HEK293 (cell line): ENCODE measurements around the gene YTHDC2.

Source experiments
- ZBTB17 ChIP-seq: fragments of 450-650 bp; formaldehyde crosslinking; IDR thresholded peaks from 2 replicates; pipeline ENCODE4 v1.5.1; 2016; ENCODE audit warnings: missing biosample characterization, missing genetic modification characterization
- ZNF157 ChIP-seq: fragments of 450-650 bp; formaldehyde crosslinking; IDR thresholded peaks from 2 replicates; pipeline ENCODE4 v1.5.1; 2016; ENCODE audit warnings: missing biosample characterization, missing genetic modification characterization
- ZNF174 ChIP-seq: fragments of 450-650 bp; formaldehyde crosslinking; IDR thresholded peaks from 2 replicates; pipeline ENCODE4 v1.5.0; 2017; ENCODE audit warnings: missing biosample characterization, mild to moderate bottlenecking, missing genetic modification characterization
- ZNF223 ChIP-seq: fragments of 450-650 bp; formaldehyde crosslinking; IDR thresholded peaks from 2 replicates; pipeline ENCODE4 v1.5.1; 2016; ENCODE audit warnings: missing biosample characterization, missing genetic modification characterization
- ZNF274 ChIP-seq, 2 experiments: fragments of 200-500 bp in 1 of 2; fragments of 450-650 bp in 1 of 2; sonication (Bioruptor generic) in 1 of 2; formaldehyde crosslinking in 1 of 2; IDR thresholded peaks; 2 replicates each; pipeline versions ENCODE4 v1.5.1 to v1.6.1; 2014 to 2016; ENCODE audit warnings: borderline replicate concordance in 1 of 2, inconsistent platforms in 1 of 2, low read length in 1 of 2, missing biosample characterization in 1 of 2, missing genetic modification characterization in 1 of 2
- ZNF555 ChIP-seq: fragments of 450-650 bp; formaldehyde crosslinking; conservative IDR thresholded peaks from 2 replicates; pipeline ENCODE4 v1.5.1; 2017; ENCODE audit warnings: missing biosample characterization, mild to moderate bottlenecking, missing genetic modification characterization, inconsistent platforms
- TF ChIP-seq, protein P1 (sequence below): fragments of 450-650 bp; formaldehyde crosslinking; IDR thresholded peaks from 2 replicates; pipeline ENCODE4 v1.5.1; 2016; ENCODE audit warnings: missing biosample characterization, missing genetic modification characterization
- TF ChIP-seq, protein P2 (sequence below): fragments of 450-650 bp; formaldehyde crosslinking; IDR thresholded peaks from 2 replicates; pipeline ENCODE4 v1.5.1; 2016; ENCODE audit warnings: missing biosample characterization, missing genetic modification characterization
- TF ChIP-seq, protein P3 (sequence below): fragments of 450-650 bp; formaldehyde crosslinking; IDR thresholded peaks from 2 replicates; pipeline ENCODE4 v1.5.1; 2016; ENCODE audit warnings: missing biosample characterization, missing genetic modification characterization
- TF ChIP-seq, protein P4 (sequence below): fragments of 450-650 bp; formaldehyde crosslinking; IDR thresholded peaks from 2 replicates; pipeline ENCODE4 v1.5.1; 2017; ENCODE audit warnings: missing biosample characterization, missing genetic modification characterization
- TF ChIP-seq, protein P5 (sequence below): fragments of 450-650 bp; formaldehyde crosslinking; IDR thresholded peaks from 2 replicates; pipeline ENCODE4 v1.5.1; 2016; ENCODE audit warnings: missing biosample characterization, missing genetic modification characterization

DNA sequence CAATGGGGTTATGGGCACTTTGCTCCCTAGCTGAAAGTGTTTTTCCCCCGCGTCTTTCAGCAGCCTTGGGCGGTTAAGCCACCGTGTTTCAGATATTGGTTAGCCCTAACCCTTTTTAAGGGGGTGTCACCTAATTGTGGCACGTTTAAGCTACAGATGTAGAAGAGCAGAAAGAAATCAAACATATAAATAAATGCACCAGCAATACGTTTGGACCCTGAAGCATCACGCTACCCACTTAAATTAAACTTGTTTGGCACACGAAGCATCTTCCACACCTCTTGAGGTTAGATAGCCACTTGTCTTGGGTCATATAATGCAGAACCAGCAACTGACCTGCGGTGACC is 768 bp downstream of the YTHDC2 start:
- no peak for TF ChIP-seq ZNF157 (tag by site-specific recombination)
- TF ChIP-seq, protein P1, sequence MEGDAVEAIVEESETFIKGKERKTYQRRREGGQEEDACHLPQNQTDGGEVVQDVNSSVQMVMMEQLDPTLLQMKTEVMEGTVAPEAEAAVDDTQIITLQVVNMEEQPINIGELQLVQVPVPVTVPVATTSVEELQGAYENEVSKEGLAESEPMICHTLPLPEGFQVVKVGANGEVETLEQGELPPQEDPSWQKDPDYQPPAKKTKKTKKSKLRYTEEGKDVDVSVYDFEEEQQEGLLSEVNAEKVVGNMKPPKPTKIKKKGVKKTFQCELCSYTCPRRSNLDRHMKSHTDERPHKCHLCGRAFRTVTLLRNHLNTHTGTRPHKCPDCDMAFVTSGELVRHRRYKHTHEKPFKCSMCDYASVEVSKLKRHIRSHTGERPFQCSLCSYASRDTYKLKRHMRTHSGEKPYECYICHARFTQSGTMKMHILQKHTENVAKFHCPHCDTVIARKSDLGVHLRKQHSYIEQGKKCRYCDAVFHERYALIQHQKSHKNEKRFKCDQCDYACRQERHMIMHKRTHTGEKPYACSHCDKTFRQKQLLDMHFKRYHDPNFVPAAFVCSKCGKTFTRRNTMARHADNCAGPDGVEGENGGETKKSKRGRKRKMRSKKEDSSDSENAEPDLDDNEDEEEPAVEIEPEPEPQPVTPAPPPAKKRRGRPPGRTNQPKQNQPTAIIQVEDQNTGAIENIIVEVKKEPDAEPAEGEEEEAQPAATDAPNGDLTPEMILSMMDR, result no peak
- TF ChIP-seq, protein P2, sequence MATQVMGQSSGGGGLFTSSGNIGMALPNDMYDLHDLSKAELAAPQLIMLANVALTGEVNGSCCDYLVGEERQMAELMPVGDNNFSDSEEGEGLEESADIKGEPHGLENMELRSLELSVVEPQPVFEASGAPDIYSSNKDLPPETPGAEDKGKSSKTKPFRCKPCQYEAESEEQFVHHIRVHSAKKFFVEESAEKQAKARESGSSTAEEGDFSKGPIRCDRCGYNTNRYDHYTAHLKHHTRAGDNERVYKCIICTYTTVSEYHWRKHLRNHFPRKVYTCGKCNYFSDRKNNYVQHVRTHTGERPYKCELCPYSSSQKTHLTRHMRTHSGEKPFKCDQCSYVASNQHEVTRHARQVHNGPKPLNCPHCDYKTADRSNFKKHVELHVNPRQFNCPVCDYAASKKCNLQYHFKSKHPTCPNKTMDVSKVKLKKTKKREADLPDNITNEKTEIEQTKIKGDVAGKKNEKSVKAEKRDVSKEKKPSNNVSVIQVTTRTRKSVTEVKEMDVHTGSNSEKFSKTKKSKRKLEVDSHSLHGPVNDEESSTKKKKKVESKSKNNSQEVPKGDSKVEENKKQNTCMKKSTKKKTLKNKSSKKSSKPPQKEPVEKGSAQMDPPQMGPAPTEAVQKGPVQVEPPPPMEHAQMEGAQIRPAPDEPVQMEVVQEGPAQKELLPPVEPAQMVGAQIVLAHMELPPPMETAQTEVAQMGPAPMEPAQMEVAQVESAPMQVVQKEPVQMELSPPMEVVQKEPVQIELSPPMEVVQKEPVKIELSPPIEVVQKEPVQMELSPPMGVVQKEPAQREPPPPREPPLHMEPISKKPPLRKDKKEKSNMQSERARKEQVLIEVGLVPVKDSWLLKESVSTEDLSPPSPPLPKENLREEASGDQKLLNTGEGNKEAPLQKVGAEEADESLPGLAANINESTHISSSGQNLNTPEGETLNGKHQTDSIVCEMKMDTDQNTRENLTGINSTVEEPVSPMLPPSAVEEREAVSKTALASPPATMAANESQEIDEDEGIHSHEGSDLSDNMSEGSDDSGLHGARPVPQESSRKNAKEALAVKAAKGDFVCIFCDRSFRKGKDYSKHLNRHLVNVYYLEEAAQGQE (tag by site-specific recombination), result no peak
- no peak for TF ChIP-seq ZNF223
- no peak for TF ChIP-seq ZBTB17 (tag by site-specific recombination)
- TF ChIP-seq, protein P3, sequence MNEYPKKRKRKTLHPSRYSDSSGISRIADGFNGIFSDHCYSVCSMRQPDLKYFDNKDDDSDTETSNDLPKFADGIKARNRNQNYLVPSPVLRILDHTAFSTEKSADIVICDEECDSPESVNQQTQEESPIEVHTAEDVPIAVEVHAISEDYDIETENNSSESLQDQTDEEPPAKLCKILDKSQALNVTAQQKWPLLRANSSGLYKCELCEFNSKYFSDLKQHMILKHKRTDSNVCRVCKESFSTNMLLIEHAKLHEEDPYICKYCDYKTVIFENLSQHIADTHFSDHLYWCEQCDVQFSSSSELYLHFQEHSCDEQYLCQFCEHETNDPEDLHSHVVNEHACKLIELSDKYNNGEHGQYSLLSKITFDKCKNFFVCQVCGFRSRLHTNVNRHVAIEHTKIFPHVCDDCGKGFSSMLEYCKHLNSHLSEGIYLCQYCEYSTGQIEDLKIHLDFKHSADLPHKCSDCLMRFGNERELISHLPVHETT (tag by site-specific recombination), result no peak
- TF ChIP-seq, protein P4, sequence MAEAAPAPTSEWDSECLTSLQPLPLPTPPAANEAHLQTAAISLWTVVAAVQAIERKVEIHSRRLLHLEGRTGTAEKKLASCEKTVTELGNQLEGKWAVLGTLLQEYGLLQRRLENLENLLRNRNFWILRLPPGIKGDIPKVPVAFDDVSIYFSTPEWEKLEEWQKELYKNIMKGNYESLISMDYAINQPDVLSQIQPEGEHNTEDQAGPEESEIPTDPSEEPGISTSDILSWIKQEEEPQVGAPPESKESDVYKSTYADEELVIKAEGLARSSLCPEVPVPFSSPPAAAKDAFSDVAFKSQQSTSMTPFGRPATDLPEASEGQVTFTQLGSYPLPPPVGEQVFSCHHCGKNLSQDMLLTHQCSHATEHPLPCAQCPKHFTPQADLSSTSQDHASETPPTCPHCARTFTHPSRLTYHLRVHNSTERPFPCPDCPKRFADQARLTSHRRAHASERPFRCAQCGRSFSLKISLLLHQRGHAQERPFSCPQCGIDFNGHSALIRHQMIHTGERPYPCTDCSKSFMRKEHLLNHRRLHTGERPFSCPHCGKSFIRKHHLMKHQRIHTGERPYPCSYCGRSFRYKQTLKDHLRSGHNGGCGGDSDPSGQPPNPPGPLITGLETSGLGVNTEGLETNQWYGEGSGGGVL (tag by site-specific recombination), result no peak
- TF ChIP-seq ZNF174 (tag by site-specific recombination), result no peak
- TF ChIP-seq, protein P5, sequence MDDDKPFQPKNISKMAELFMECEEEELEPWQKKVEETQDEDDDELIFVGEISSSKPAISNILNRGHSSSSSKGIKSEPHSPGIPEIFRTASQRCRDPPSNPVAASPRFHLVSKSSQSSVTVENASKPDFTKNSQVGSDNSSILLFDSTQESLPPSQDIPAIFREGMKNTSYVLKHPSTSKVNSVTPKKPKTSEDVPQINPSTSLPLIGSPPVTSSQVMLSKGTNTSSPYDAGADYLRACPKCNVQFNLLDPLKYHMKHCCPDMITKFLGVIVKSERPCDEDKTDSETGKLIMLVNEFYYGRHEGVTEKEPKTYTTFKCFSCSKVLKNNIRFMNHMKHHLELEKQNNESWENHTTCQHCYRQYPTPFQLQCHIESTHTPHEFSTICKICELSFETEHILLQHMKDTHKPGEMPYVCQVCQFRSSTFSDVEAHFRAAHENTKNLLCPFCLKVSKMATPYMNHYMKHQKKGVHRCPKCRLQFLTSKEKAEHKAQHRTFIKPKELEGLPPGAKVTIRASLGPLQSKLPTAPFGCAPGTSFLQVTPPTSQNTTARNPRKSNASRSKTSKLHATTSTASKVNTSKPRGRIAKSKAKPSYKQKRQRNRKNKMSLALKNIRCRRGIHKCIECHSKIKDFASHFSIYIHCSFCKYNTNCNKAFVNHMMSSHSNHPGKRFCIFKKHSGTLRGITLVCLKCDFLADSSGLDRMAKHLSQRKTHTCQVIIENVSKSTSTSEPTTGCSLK (tag by site-specific recombination), result no peak
- TF ChIP-seq ZNF555 (tag by site-specific recombination), result no peak
- no peak for TF ChIP-seq ZNF274 (IDR thresholded peaks at IDR 0.05; ENCODE audit: low read length)
- no peak for TF ChIP-seq ZNF274 (tag by site-specific recombination; IDR thresholded peaks at IDR 0.05; ENCODE audit: borderline replicate concordance)
